Measurements from ENCODE around the gene MED15. TPM values are rescaled to one million over a fixed set of nuclear protein-coding genes. Genes with fewer than 3 reads are reported as not detected.

MED15 gene
- total and polyA plus RNA-seq, 2 of the 8 experiments (the other 6 are each of a cell fraction or from before 2014, with no cell fraction given), result 28.3 to 57.1 TPM

DNA sequence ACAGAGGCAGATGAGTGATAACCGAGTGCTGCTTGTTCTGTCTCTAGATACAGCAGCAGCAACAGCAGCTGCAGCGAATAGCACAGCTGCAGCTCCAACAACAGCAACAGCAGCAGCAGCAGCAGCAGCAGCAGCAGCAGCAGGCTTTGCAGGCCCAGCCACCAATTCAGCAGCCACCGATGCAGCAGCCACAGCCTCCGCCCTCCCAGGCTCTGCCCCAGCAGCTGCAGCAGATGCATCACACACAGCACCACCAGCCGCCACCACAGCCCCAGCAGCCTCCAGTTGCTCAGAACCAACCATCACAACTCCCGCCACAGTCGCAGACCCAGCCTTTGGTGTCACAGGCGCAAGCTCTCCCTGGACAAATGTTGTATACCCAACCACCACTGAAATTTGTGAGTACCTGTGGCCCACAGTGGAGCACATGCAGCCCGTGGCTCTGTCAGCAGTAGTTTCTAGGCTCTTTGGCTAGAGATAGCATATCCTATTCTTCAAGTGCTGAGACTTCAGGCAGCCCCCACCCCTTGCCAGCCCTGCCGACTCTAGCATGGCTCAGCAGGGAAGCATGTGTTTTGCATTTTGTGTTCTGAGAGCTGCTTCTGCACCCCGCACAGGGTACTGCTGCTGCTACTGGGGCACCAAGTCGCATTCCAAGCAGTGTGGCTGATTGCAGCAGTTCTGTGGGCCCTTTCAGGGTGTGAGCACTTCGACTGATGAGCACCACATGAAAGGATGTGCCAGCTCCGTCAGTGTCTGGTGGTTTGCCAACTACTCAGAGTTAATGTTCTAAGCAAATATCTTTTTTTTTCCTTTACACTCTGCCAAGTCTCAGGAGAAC is 59.2 kb downstream of the MED15 start (continued):
- TF ChIP-seq HDAC2 (IDR thresholded peaks at IDR 0.05; ENCODE audit: borderline replicate concordance in 1 of 2, low read depth in 2 of 2, low read length in 2 of 2) (no peak), BCL11A (IDR thresholded peaks at IDR 0.05; ENCODE audit: low read depth in 2 of 2, low read length in 2 of 2) (no peak), TAF1 (IDR thresholded peaks at IDR 0.05; ENCODE audit: low read depth, low read length) (no peak), PHF8 (conservative IDR thresholded peaks at IDR 0.05; ENCODE audit: low read depth, low read length) (no peak), BRCA1 (IDR thresholded peaks at IDR 0.05; ENCODE audit: low read depth, low read length) (no peak), HDAC6 (IDR thresholded peaks at IDR 0.05; ENCODE audit: low read depth, low read length) (no peak)

Data from H1 (cell line).